GM18873 (cell line): ENCODE data around the gene MRPL28.
"Not testable (repeated sequence)": the region's sequence is repeated elsewhere in the genome, so short reads cannot be mapped to it uniquely, and the experiment has no call there.

Source experiments
- ATAC-seq: cut with Tn5 transposase; IDR thresholded peaks from one replicate; pipeline ENCODE4 v1.9.1; 2021; ENCODE audit warnings: mild to moderate bottlenecking, moderate library complexity, moderate number of reproducible peaks; ENCODE audit not compliant: unreplicated experiment, low FRiP score

The MRPL28 gene

DNA sequence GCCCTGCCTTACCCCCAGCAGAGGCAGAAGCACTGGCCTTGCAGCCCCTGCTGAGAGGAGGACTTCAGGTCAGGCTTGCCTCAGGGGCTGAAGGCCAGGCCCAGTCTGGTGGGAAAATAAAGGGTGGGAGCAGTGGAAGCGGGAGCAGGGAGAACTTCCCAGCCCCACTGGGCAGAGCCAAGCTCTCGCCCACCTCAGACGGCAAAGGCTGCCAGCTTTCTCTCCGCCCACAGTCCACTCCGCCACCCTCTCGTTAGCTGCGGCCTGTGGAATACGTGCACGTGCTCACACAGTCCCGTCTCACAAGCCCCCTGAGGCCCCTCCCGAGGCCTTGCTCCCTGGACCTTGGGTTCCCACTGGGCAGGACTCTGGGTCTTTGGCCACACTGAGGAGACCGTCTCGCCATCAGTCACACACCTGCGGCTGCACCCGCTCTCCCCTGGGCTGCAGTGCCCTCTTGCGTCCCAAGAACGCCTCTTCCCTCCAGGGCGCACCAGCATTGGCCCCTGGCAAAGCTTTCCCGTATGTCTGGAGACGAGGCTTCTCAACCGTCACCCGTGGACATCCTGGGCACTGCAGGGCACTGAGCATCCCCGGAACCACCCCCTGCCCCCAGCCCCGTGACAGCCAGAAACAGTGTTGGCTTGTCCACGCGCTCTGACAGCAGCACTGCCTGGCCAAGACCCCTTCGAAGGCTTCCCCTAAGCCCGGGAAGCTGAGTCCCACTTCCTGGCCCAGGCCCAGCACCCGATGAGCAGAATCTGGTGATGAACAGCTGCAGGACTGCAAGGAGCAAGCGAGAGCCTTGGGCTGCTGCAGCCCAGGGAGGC is 8.3 kb downstream of the MRPL28 start:
- no peak for ATAC-seq

DNA sequence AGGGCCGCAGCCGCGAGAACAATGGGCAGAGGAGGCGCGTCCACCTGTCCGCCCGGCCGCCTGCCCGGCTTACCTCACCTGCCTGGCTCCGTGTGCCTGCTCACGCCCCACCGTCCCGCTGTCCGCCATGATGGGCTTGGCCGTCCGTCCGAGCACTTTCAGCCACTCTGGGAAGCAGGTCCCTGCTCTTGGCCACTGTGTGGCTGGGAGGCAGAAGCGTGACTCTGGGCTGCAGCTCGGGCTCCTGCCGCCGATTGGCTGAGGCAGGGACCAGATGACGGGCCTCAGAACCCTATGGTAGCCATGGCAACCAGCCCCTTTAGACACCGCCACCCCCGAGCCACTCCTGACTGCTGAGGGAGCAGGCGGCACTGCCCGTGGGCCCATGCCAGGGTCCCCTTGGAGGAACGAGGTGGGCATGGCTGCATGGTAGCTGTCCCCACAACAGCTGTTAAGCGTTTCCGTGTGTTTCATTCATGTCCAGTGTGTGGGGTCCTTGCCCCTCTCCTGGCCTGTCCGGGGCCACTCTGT is 8.9 kb downstream of the MRPL28 start:
- ATAC-seq = no peak

DNA sequence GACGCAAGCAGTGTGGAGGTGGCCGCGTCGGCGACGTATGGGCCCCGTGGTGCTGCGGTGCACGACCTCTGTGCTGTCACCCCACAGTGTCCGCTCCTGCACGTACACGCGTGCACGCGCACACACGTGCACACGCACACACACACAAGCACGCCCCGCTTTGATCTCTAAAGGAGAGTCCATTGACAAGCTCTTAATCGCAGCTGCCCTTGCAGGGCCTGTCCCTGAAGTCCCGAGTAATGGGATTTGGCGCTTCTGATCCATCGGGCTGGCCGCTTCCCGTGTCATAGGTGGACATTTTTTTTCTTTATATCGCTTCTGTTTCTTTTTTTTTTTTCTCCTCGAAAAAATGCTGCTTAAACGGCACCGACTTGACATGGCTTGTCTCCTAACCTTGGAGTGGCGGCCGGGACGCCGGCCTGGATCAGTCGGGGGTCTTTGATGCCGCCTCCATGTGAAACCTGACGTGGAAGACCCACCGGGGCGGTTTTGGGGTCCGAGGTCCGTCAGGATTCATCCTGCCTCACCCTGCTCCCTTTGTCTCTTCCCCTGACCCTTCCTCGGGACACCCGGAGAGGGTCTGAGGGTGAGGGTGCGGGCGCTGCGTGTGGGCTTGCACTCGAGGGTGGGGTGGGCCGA is 9.5 kb downstream of the MRPL28 start:
- ATAC-seq = no peak

GRCh38 chr16:359871-360697 is 10.3 kb downstream of the MRPL28 start:
- ATAC-seq = no peak

DNA sequence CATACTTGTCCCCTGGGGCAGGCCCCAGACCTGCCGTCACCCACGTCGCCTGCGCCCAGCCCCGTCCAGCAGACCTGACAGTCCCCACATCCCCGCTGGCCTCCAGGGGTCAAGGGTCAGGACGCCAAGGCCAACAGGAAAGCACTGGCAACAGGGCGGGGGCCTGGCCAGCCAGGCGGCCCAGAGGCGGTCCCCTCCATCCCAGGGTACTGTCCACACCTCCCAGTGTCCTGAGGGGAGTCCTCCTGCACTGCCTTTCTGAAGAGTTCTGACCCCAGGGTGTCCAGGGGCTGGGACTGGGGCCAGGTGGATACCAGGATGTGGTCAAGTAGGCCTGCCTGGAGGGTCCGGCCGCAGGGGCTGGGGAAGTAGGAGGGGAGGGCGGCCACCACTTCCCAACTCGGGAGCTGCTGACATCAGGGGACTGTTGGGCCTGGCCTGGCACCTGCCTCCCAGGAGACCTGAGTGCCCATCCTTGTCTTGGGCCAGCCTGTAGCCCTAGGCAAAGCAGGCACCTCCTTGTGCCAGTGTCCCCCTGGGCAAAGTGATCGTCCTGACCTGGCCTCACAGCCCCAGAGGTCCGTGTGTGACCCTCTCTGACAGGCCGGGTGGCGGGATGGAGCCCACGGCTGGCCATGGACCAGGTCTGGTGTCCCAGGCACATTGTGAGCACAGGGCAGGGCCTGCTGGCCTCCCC is 11.1 kb downstream of the MRPL28 start:
- no peak for ATAC-seq

- no peak for ATAC-seq
Observed at GRCh38 chr16:356741-357140, 13.6 kb downstream of the MRPL28 start.

- no peak for ATAC-seq
Observed at GRCh38 chr16:354971-355461, 15.3 kb downstream of the MRPL28 start.

DNA sequence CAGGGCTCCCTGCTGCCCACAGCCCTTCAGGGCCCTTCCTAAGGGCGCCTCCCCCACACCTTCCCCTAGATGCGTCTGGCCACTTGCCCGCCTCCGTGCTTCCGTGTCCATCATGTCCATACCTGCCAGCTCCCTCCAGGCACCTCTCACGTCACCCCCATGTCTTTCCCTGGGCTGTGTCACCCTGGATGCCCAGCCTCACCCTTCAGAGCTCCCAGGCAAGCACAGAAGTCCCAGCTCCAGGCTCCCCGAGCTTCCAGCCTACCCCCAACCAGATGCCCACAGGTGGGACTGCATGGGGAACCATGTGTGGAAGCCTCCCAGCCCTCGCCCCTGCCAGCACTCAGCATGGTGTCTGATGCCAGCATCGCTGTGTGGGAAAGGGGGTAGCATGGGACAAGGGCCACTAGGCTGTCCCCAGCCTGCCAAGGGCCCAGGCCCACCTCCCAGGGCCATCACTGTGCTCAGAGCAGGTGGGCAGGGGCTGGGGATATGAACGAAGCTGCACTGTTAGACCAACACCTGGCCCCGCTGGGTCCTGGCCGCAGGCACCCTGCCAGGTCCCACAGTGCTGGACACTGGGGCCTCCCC is 16.0 kb downstream of the MRPL28 start:
- ATAC-seq = no peak

DNA sequence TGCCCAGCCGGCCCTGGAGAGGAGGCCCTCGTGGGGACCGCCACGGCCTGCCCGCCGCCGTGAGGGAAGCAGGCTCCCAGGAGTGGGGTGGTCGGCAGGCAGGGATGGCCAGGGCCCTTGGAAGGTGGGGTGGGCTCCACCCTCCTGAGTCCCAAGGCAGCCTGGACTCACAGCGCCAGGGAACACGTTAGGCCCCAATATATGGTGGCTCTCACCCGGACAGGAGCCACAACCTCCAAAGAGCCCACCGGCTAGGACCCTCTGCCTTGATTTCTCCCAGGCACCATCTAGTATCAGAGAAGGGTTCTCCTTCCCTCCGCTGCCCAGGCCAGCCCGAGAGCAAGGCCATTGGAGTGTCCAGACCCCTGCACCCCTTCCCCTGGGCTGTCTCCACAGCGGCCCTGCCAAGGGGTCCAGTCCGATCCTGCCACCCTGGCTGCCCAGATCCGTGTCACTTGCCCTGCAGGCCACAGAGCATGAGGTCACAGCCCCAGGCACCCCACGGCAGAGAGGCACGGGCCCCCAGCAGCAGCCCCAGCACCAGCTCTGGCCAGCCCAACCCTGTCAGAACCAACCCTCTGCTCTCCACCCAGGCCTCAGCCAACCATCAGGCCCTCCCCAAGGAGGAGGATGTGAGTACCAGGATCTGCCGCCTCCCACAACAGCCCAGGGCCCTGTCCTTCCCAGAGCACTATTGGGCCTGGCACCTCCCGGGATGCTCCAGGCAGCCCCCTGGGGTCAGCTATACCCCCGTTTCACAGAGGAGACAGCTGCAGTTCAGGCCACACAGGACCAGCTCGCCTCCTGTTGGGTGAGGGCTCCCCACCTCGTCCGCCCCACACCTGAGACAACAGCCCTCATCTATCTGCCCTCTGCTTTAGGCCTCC is 16.7 kb downstream of the MRPL28 start:
- ATAC-seq = no peak

DNA sequence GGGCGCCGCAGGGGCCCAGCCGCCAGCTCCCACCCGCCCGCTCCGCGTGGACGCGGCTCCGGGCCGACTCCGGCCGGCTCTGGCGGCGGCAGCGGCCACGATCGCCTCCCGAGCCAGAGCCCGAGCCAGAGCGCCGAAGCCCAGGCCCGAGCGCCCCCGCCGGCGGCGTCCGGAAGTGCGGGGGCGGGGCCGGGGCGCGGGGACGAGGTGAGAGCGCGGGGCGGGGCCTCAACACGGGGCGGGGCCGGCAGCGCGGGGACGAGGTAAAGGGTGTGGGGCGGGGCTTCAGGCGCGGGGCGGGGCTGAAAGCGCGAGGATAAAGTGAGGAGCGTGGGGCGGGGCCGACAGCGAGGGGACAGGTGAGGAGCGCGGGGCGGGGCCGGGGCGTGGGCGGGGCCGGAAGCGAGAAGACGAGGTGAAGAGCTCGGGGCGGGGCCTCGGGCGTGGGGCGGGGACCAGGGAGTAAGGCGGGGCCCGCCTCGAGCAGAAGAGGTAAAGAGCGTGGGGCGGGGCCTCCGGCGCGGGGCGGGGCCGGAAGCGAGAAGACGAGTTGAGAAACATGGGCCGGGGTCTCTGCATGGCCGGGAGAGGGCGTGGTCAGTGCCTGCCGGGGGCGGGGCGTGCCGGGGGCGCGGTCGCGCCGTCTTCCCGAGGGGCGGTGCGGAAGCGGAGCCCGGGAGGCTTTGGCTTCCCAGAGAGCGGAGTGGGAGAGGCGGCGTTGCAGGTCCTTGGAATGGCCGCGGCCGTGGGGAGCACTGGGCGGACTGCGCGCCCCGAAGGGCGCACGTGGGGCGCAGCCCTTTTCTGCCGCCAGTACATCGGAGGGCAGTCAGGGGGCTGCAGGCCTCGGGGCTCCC is 17.6 kb downstream of the MRPL28 start, which contains the start of gene AXIN1:
Gene AXIN1 (minus strand): TSS at position 177 of the 857 bp plus-strand sequence. CDS start 5,698 bp downstream, outside the sequence.
- no peak for ATAC-seq

- ATAC-seq = no peak
Observed at GRCh38 chr16:351804-352520, 18.4 kb downstream of the MRPL28 start.

GRCh38 chr16:350203-350602 is 20.1 kb downstream of the MRPL28 start:
- ATAC-seq = no peak

GRCh38 chr16:349211-349610 is 21.1 kb downstream of the MRPL28 start:
- ATAC-seq = no peak

DNA sequence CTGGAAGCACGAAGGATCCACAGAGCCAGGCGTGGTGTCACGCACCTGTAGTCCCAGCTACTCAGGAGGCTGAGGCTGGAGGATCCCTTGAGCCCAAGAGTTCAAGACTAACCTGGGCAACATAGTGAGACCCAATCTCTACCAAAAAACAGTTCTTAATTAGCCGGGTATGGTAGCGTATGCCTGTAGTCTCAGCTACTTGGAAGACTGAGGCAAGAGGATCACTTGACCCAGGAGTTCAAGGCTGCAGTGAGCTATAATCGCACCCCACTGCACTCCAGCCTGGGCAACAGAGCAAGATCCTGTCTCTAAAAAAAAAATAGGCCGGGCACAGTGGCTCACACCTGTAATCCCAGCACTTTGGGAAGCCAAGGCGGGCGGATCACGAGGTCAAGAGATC is 21.8 kb downstream of the MRPL28 start:
- not testable (repeated sequence) for ATAC-seq

GRCh38 chr16:347203-347602 is 23.1 kb downstream of the MRPL28 start:
- ATAC-seq = no peak

- ATAC-seq = no peak
Observed at GRCh38 chr16:346587-346986, 23.8 kb downstream of the MRPL28 start.

DNA sequence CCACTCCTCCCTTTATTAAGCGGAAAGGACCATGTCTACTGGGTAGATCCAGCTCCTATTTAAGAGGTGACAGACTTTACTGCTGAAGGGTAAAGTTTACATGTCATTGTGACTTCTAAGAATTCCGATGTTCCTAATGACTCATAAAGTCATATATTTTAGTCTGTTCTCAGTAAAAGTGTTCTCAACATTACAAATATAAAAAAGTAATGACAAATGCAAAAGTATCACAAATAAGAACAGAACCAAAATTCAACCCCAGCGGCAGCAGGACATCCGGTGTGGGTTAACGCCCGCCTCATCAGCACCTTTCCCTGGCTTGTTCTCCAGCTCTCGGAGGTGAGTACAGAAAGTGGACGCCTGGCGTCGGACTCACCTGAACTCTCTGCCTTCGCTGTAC is 24.6 kb downstream of the MRPL28 start:
- no peak for ATAC-seq
